ENCODE data around the gene EPB41L1.

Gene EPB41L1

DNA sequence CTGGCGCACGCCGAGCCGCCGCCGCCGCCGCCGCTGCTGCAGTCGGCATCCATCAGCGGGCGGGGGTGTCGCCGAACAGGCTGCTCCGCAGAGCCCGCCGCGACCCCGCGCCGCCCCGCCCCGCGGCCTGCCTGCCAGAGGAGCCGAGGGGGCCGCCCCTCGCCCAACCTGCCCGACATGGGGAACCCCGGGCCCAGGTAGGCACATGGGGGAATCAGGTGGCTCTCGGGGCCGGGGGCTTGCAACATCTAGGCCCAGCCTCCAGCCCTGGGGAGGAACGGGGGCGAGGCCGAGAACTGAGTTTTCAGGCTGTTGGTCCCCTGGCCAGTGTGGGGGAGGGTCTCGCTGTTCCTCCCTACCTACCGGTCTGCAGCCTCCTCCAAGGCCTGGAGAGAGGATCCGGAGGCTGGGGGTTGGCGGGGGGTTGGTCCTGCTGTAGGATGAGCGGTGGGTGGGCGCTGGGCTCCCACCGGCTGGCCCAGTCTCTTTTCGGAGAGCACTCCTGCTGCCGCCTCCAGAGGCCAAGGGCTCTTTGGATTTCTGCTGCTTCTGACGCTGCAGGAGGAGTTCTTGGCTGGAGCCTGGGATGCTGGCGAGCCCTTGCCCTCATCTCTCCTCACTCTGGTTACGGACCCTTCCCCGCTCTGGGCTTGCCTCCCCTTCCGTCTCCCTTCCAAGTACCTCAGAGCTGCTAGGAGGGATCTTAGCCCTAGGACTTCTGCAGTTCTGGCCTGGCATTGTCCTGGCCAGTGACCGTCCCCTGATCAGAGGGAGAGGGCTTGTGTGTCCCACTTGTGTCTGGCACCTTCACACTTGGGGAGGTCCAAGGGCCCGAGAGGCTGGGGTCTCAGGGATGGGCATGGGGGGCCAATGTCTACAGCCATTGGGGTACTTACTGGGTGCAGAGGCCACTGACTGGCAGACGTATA is at the start of gene EPB41L1:
EPB41L1 (plus strand) TSS at position 41 of the 929 bp plus-strand sequence. CDS start 19,038 bp downstream, outside the sequence.
- FAIRE-seq: no peak

DNA sequence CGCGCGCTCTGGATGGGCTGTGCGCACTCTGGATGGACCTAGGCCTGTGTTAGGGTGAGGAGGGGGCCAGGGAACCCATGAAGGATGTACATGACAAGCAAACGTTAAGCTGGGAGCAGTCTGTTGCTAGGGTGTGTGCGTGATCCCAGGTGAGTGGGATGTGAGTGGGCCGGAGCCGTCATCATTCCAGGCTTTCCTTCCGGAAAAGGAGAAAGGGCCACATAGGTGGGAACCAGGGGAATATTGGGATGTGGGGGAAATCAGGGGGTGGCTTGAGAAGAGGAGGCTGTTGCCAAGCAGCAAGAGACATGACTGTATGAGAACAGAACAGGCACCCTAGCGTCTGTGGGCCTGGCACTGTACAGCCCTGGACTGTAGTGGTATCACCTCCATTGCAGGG is 49.7 kb upstream of the EPB41L1 start:
- FAIRE-seq: no peak

DNA sequence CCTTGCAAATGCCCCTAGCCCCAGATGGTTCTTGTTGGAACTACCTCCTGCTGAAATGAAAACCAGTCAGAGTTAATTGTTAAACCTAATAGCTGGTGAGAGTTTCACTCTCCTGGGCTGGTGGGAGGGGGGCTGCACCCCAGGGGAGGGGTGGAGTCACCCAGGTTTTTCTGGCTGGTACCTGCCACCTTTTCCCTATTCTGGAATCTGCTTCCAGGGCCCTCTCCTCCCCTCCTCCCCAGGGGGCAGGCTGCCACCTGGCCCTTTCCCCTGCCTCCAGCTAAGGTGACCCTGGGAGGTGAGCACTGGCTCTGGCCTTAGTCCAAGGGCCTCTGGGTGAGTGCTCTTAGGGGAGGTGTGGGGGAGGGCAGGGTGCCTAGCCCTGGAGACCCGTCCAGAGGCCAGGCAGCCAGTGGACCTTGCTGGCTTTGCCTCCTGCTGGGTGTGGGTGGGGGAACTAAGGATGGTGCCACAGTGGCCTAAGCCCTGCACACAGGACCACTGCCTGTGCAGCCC is 48.8 kb upstream of the EPB41L1 start:
- FAIRE-seq: no peak

DNA sequence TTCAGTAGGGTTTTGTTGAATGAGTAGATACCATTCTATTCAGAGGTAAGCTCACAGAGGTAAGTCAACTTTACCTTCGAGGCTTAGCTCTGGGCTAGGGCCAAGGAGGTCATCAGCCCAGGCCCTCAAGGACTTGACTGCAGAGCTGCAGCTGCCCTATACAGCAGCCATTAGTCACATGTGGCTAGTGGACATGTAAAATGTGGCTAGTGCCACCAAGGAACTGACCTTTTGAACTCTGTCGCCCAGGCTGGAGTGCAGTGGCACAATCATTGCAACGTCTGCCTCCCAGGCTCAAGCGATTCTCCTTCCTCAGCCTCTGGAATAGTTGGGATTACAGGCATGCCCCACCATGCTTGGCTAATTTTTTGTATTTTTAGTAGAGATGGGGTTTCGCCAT is 47.9 kb upstream of the EPB41L1 start:
- FAIRE-seq: no peak

DNA sequence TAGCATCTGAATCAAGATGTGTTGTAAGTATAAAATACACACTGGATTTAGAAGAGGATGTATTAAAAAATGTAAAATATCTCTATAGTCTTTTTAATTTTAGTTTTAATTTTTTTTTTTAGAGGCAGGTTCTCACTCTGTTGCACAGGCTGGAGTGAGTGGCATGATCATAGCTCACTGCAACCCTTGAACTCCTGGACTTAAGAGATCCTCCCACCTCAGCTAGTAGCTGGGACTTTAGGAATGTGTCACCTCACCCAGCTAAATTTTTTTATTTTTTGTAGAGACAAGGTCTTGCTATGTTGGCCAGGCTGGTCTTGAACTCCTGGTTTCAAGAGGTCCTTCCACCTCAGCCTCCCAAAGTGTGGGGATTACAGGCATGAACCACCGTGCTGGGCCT is 46.7 kb upstream of the EPB41L1 start:
- FAIRE-seq: no peak

DNA sequence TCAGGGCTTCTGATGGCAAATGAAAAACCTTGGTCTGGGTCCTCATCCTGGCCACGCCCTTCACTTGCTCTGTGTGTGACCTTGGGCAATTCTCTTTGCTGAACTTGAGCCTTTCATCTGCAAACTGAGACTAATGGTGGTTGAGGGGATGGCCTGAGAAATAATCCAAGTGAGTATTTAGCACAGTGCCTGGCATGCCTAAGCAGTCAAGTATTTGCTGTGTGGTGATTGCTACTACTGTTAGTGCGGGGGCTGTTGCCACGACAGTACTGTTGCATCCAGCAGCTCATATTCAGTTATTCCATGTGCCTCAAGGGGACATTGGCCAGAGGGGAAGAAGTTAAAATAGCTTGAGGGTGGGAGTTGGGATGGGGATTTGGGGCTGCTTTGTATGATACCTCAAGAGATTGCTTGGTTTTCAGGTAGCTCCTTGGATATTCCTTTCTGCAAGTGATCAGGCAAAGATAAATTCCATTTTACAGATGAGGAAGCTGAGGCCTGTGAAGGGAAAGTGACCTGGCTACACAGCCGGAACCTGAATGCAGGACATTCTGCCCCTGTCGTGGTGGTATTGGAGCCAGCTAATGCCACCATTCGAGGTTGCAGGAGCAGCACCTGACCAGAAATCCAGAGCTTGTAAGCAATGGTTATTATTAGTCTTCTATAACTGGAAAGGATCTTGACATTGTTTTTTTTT is 45.1 kb upstream of the EPB41L1 start:
- FAIRE-seq: no peak

DNA sequence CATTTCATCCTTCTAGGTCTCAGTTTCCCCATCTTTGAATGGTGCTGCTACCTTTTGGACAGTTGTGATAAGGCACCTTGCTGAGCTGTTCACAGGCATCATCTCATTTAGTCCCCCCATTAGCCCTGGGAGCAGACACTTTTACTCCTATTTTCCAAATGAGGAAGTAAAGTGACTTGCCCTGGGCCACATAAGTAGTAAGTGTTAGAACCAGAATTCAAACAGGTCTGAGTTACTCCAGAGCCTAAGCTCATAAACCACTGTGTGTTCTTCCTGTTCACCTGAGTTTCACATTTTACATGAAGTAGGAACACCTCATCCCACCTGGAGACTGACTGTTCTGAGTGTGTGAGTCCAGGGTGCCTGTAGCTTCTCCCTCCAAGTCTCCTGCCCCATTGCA is 43.5 kb upstream of the EPB41L1 start:
- FAIRE-seq: no peak

DNA sequence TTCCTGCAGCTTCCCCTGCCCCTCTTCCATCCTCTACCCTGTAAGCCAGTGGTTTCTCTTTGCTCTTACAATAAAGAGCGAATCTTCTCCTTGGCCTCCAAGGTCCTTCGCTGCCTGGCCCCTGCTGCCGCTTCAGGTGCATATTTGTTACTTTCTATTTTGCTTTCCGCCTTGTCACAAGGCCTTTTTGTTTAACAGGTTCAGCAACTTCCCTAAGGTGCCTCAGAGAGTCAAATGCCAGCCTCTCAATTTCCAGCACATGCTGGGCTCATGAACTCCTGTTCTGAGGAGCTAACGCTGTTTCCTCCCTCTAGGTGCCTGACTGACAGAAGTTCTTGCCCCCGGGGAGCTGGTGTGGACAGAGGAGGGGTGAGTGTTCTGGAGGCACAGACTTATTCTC is 42.4 kb upstream of the EPB41L1 start:
- no peak for FAIRE-seq

DNA sequence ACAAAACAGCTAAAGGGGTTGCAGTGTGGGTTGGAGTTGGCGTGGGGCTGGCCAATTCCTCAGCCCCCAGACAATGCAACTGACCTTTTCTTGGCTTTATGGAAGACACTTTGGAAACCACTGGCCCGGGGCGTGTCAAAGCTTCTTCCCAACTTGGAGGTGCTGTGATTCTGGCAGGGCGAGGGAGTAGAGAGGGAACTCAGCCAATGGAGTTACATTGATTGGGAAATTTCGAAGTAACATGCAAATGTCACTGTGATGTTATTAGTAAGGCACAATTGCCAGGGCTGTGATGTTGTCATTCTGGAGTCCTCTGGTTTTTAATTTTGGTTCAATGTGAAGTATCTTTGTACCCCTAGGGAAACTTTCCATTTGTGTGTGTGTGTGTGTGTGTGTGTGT is 41.5 kb upstream of the EPB41L1 start:
- no peak for FAIRE-seq

DNA sequence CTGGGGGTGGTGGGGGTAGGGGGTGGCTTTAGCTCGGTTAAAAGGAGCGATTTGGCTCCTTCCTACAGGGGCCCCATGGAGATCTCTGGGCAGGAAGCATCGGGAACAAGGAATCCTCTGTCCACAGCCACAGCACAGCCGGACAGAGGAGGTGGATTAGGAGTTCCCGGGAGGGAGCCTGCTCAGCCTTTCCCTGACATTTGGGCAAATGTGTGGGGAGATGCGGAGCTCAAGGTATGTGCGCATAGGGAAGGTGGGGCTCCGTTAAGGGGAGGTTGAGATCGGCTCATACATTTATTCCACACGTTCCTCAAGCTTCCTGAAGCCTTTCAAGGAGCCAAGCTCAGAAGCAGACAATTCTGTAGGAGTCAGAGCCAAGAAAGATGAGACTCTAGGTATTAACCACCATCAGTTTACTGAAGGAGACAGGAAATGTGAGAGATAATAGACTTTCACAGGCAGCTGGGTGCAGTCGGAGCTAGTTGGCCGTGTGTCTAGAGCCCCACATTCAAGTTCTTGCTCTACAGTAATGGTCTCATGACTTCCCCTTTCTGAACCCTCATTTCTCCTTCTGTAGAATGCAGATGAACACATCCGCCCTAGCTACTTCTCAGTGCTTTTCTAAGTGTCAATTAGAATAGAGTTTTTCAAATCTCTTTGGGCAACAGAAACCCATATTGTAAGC is 40.8 kb upstream of the EPB41L1 start:
- FAIRE-seq: no peak

DNA sequence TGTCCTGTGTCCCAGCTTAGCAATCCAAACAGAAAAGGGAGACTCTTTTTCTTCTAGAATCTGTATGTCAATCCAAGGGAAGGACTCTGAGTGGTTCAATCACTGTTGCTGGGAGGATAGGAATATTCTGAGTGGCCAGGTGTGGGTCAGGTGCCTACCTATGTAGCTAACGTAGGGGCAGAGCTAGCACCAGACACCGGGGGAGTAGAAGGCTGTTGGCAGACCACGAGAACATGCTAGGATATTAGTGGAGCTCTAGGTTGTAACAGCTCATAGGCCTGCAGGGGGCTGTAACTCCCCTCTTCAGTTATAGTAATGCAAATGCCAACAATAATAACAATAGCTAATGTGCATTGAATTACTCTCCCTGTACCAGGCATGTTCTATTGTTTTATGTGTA is 39.8 kb upstream of the EPB41L1 start:
- FAIRE-seq: no peak

DNA sequence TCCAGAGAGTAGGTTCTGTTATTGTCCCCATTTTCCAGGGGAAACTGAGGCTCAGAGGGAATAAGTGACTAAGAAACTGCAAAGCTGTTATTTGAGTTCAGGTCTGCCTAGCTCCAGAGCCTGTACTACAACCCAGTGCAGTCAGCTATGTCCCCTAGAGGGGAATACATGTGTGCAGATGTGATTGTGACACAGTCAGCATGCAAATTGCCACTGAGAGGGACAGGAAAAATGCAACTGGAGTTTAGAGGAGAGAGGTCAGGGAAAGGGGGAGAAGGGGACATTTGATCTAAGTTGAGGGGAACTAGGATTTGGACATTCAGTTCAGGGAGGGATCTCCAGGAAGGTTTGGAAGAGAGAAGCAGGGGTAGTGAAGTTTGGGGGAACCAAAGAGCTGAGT is 38.6 kb upstream of the EPB41L1 start:
- FAIRE-seq: no peak

DNA sequence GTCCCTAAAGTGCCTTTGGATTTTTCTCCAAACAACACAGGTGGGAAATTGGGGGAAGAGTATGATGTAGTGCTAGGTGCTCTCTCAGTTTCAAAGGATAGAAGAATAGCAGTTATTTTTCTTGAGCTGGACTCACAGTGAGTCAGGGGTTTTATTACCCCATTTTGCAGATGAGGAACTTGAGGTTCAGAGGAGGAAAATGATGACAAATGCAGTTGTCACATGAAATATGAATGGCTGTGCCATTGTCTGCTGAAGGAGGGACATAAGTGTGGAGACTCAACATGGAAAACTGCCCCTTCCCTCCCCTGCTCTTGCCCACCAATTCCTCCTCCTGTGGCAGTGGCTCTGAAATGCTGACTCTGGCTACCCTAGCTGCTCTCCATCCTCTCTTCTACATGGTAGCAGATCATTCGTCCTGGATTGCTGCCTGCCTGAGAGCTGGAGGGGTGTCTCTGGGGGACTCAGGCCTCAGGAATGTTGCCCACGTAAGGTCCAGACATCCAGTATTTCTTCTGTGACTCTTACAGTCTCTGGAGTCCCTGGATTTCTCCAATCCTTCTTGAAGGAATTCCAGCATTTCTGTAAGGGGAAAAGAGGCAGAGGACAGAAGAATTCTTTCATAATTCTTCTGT is 37.6 kb upstream of the EPB41L1 start:
- FAIRE-seq: no peak

DNA sequence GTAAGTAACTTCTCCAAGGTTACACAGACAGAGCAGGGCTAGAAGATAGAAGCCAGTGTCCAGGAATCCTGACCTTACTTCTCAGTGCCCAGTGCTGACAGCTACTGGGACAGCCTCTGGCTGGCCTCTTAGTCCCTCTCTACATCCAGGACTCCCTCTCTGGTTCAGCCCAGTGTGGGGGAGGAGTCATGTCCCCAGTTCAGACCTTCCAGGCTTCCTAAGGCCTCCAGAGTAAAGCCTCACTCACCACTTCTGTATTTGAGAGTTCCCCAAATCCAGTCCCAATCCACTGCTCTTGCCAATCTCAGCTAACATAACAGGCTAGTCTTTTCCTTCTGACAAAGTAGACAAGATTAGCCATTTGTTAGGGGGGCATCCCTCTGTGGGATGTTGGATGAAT is 36.9 kb upstream of the EPB41L1 start:
- no peak for FAIRE-seq

DNA sequence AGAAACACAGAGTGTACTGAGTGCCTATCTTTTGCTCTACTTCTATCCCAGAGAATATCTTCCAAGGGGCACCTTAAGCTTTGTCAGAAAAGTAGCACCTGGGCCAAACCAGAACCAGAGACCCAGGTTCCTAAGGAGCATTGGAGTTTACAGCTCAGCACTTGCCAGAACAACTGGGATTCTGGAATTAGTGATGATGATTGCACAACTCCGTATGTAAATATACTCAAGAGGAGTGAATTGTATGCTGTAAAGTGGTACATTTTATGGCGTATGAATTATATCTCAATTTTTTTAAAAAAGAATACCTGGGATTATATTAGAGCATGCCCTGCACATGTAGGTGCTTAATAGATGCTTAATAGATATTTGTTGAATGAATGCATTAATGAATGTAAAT is 36.2 kb upstream of the EPB41L1 start:
- FAIRE-seq: no peak

DNA sequence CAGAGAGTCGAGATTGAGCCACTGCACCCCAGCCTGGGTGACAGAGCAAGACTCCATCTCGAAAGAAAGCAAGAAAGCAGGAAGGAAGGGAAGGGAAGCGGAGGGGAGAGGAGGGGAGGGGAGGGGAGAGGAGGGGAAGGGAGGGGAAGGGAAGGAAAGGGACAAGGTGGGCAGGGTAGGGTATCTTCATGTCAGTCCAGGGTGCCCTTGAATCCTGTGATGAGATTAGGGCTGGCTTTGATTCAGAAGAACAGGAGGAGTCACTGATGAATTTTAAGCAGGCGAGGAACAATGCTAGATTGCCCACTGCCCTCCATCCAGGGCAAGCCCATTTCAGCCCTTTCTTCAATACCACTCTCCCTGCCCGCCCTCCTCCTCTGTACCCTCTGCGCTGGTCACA is 35.0 kb upstream of the EPB41L1 start:
- no peak for FAIRE-seq

DNA sequence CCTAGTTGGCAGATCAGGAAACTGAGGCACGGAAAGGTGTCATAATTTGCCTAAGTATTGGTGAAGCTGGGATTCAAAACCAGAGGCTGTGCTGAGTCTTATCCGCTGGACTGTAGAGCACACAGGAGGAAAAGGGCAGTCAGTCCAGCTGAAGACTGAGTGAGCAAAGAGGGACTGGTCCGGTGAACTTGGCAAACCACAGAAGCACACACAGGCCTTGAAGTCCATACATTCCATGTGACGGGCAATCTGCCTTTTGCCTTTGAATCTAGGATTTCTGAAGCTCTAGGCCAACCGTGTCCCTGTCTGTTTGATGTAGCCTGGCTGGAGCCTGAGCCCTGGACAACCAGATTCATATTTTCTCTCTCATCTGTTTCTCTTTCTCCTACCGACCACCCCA is 34.3 kb upstream of the EPB41L1 start:
- FAIRE-seq: no peak

DNA sequence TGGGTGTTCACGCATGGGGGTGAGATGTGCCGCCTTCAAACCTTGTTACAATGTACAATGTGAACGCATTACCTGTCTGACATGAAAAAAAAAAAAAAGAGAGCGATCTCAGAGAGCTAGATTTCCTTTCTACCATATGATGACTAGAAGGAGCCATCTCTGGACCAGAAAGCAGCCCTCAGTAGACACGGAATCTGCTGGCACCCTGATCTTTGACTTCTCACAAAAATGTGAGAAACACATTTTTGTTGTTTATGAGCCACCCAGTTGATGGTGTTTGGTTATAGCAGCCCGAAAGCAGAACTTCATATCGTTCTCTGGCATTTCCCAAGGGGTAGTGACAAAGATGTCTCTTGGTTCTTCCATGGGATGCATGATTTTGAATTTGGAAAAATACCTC is 33.5 kb upstream of the EPB41L1 start:
- no peak for FAIRE-seq

DNA sequence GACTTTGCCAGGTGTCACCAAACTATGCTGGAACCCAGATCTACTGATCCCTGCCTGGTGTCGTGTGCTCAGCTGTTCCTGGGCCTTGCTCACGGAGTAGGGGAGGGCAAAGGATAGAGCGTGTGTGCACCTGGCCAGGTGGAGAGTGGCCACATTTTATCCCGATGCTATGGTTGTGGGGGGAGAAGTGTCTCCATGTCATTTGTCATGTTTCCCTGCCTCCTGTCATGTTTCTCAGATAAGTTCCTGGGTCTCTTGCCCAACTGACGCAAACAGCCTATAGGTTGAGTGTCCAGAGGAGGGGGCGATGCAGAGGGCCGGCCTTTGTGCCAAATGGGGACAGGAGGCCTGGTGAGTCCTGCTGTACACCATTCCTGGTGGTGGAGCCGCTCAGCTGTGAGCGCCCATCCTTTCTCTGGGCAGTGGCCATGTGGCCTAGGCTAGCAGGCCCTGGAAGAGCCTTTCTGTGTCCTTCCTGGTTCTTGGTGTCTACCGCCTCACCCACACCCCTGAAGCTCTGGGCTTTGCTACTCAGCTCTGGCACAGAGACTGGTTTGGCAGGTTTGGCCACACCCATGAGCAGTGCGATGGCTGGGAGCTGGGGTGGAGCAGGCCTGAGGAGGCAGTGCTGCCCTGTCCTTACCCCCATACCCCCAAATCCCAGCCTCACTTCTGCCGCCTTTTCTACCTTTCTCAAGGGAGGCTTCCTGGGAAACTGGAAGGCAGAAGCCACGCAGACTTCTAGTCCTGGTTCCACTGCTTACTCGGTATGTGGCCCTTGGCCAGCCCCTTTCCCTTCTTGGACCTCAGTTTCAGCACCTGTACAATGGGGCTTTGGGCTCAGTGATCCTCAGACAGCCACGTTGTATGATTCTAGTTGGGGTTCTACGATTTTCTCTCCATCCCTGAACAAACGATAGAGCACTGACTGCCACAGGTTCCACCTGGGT is 32.3 kb upstream of the EPB41L1 start:
- FAIRE-seq: no peak

DNA sequence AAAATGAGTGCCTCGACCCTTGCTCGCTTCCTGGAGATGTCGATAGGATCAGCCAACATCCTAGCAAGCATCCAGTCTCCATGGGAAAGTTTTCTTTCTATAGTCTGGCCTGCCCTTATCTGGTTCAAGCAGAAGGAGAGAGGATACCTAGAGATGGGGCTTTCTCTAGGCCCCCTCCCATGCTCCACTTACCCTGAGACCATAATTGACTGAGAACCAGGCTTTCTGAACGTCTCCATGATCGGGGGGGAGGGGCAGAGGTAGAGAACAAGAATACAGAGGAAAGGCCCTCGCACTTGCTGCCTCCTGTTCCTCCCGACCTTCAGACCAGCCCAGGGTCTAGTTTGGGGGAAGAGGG is 31.6 kb upstream of the EPB41L1 start:
- FAIRE-seq: no peak

DNA sequence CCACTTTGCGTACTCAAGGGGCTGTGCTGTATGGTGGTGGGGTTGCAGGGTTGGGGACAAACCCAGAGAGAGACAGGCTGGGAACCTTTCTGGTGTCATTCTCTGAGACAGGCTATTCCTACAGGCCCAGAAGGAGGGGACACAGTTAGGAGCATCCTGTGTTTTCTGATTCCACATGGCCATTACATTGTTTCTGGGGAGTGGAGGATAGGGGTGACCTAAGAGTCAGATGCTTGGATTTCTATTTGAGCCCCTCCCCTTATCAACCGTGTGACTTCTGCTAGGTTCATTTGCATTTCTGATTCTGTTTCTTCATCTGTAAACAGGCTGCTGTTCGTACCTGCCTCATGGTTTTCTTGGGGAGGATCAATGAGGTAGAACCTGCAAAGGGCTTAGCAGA is 29.4 kb upstream of the EPB41L1 start:
- no peak for FAIRE-seq
